H9 (cell line): ENCODE data around the gene COPB1. TPM values are rescaled to one million over a fixed set of nuclear protein-coding genes. Genes with fewer than 3 reads are reported as not detected.

Experiments used
- DNase-seq: peaks from one replicate; pipeline ENCODE4 v3.0.0-alpha.2; 2017
- H2AFZ ChIP-seq: one replicate; pipeline ENCODE4 v1.6.1; 2013; ENCODE audit warnings: mild to moderate bottlenecking, low read length, control low read depth, moderate library complexity
- H2AK5ac ChIP-seq: 2 replicates; pipeline ENCODE4 v1.6.1; 2013; ENCODE audit warnings: low read length, control low read depth, mixed read lengths; ENCODE audit not compliant: insufficient read length
- H2BK120ac ChIP-seq: one replicate; pipeline ENCODE4 v1.6.1; 2013; ENCODE audit warnings: low read depth, mild to moderate bottlenecking, low read length, control low read depth, inconsistent platforms; ENCODE audit not compliant: poor library complexity, severe bottlenecking
- H2BK12ac ChIP-seq: 2 replicates; pipeline ENCODE4 v1.6.1; 2013; ENCODE audit warnings: low read length, control low read depth, mixed read lengths, low read depth; ENCODE audit not compliant: insufficient read length
- H2BK15ac ChIP-seq: 2 replicates; pipeline ENCODE4 v1.6.1; 2013; ENCODE audit warnings: low read depth, low read length, control low read depth
- H2BK20ac ChIP-seq: one replicate; pipeline ENCODE4 v1.6.1; 2013; ENCODE audit warnings: low read depth, mild to moderate bottlenecking, low read length, control low read depth, inconsistent platforms; ENCODE audit not compliant: poor library complexity, severe bottlenecking
- H2BK5ac ChIP-seq: 2 replicates; pipeline ENCODE4 v1.6.1; 2013; ENCODE audit warnings: low read length, control low read depth, mixed read lengths; ENCODE audit not compliant: insufficient read length
- H3K14ac ChIP-seq: 2 replicates; pipeline ENCODE4 v1.6.1; 2013; ENCODE audit warnings: low read length, control low read depth; ENCODE audit not compliant: insufficient read depth
- H3K18ac ChIP-seq: 2 replicates; pipeline ENCODE4 v1.6.1; 2013; ENCODE audit warnings: low read depth, mild to moderate bottlenecking, mixed read lengths, low read length, control low read depth; ENCODE audit not compliant: insufficient read length
- H3K23ac ChIP-seq: 2 replicates; pipeline ENCODE4 v1.6.1; 2013; ENCODE audit warnings: low read length, control low read depth, mixed read lengths, low read depth; ENCODE audit not compliant: insufficient read length
- H3K23me2 ChIP-seq: 2 replicates; pipeline ENCODE4 v1.6.1; 2013; ENCODE audit warnings: low read depth, mild to moderate bottlenecking, mixed read lengths, low read length, control low read depth; ENCODE audit not compliant: insufficient read length, poor library complexity, severe bottlenecking
- H3K27ac ChIP-seq: 2 replicates; pipeline ENCODE4 v1.5.1; 2013; ENCODE audit warnings: low read length, control low read depth, mixed read lengths, low read depth; ENCODE audit not compliant: insufficient read length
- H3K27me3 ChIP-seq: 2 replicates; pipeline ENCODE4 v1.6.1; 2013; ENCODE audit warnings: low read length, control low read depth, inconsistent platforms; ENCODE audit not compliant: insufficient read depth
- H3K4ac ChIP-seq: 2 replicates; pipeline ENCODE4 v1.6.1; 2013; ENCODE audit warnings: low read depth, mild to moderate bottlenecking, control low read depth, inconsistent platforms, low read length, moderate library complexity
- H3K4me1 ChIP-seq: 2 replicates; pipeline ENCODE4 v1.6.1; 2013; ENCODE audit warnings: low read length, control low read depth, inconsistent platforms; ENCODE audit not compliant: insufficient read depth
- H3K4me2 ChIP-seq: 2 replicates; pipeline ENCODE4 v1.6.1; 2013; ENCODE audit warnings: low read length, control low read depth, mixed read lengths; ENCODE audit not compliant: insufficient read length, insufficient read depth
- H3K56ac ChIP-seq: 2 replicates; pipeline ENCODE4 v1.6.1; 2013; ENCODE audit warnings: low read depth, mild to moderate bottlenecking, mixed read lengths, low read length, control low read depth; ENCODE audit not compliant: insufficient read length
- H3K79me1 ChIP-seq: 2 replicates; pipeline ENCODE4 v1.6.1; 2013; ENCODE audit warnings: low read depth, mild to moderate bottlenecking, moderate library complexity, low read length, control low read depth, inconsistent platforms; ENCODE audit not compliant: insufficient read depth, poor library complexity, severe bottlenecking
- H3K79me2 ChIP-seq: 2 replicates; pipeline ENCODE4 v1.6.1; 2013; ENCODE audit warnings: low read length, control low read depth, inconsistent platforms; ENCODE audit not compliant: insufficient read depth
- H3K9ac ChIP-seq: 2 replicates; pipeline ENCODE4 v1.6.1; 2013; ENCODE audit warnings: low read length, control low read depth, mixed read lengths; ENCODE audit not compliant: insufficient read length; ENCODE audit errors: extremely low read depth
- H3K9me3 ChIP-seq: one replicate; pipeline ENCODE4 v1.6.1; 2013; ENCODE audit warnings: low read depth, low read length, inconsistent platforms; ENCODE audit not compliant: control insufficient read depth
- H3T11ph ChIP-seq: one replicate; pipeline ENCODE4 v1.6.1; 2013; ENCODE audit warnings: mild to moderate bottlenecking, low read length, control low read depth, inconsistent platforms
- H4K20me1 ChIP-seq: one replicate; pipeline ENCODE4 v1.6.1; 2013; ENCODE audit not compliant: control insufficient read depth, insufficient read length, insufficient read depth
- H4K5ac ChIP-seq: 2 replicates; pipeline ENCODE4 v1.6.1; 2013; ENCODE audit warnings: low read depth, mild to moderate bottlenecking, mixed read lengths, low read length, control low read depth; ENCODE audit not compliant: insufficient read length
- H4K8ac ChIP-seq: replicated peaks from 2 replicates; pipeline ENCODE4 v1.6.1; 2013; ENCODE audit warnings: low read length, control low read depth, mixed read lengths, low read depth; ENCODE audit not compliant: insufficient read length
- H4K91ac ChIP-seq: 2 replicates; pipeline ENCODE4 v1.6.1; 2013; ENCODE audit warnings: low read depth, mild to moderate bottlenecking, moderate library complexity, mixed read lengths, low read length, control low read depth; ENCODE audit not compliant: insufficient read length
- H3K27ac Mint-ChIP-seq, 3 experiments: 2 replicates in 2 of 3; 3 replicates in 1 of 3; pipeline ENCODE4 v1.8.0; 2020 to 2021; ENCODE audit warnings: mixed read lengths in 3 of 3, mild to moderate bottlenecking in 1 of 3, moderate library complexity in 1 of 3
- H3K27me3 Mint-ChIP-seq: 2 replicates; pipeline ENCODE4 v1.8.0; 2021; ENCODE audit warnings: low read depth, mild to moderate bottlenecking, moderate library complexity, mixed read lengths
- H3K36me3 Mint-ChIP-seq, 3 experiments: 2 replicates in 2 of 3; 3 replicates in 1 of 3; pipeline ENCODE4 v1.8.0; 2020 to 2021; ENCODE audit warnings: low read depth in 3 of 3, mixed read lengths in 3 of 3; ENCODE audit not compliant: insufficient read depth in 1 of 3
- H3K4me1 Mint-ChIP-seq, 2 experiments: 2 replicates each; pipeline ENCODE4 v1.8.0; 2020; ENCODE audit warnings: mixed read lengths in 2 of 2
- H3K4me3 Mint-ChIP-seq, 2 experiments: 2 replicates in 1 of 2; 3 replicates in 1 of 2; pipeline ENCODE4 v1.8.0; 2020 to 2021; ENCODE audit warnings: mild to moderate bottlenecking in 2 of 2, mixed read lengths in 2 of 2, moderate library complexity in 1 of 2
- H3K9me3 Mint-ChIP-seq, 2 experiments: 2 replicates in 1 of 2; 3 replicates in 1 of 2; pipeline ENCODE4 v1.8.0; 2020; ENCODE audit warnings: mild to moderate bottlenecking in 2 of 2, mixed read lengths in 2 of 2, moderate library complexity in 1 of 2
- CTCF ChIP-seq: fragments of 200-600 bp; sonication (generic); conservative IDR thresholded peaks from 3 replicates; pipeline ENCODE4 v1.8.0; 2021; ENCODE audit warnings: antibody characterized with exemption, mild to moderate bottlenecking
- WGBS: extraction: QIAGEN DNeasy Blood & Tissue Kit; methylation state at CpG from one replicate; pipeline ENCODE4 v1.1.7; 2013; ENCODE audit warnings: missing lambda C conversion rate, low lambda C conversion rate, mixed read lengths; ENCODE audit not compliant: insufficient read length; ENCODE audit errors: extremely low coverage; 5-methylcytosine and 5-hydroxymethylcytosine counted together
- total RNA-seq: library from RNA; stranded (reverse); gene quantifications from 2 replicates; pipeline ENCODE4 v1.2.1, GENCODE V29; 2021

The COPB1 gene
- total RNA-seq, 1 experiment from 2014 or later = 71.6 TPM

GRCh38 chr11:14409891-14410290, 89.7 kb downstream of the COPB1 start:
- Mint-ChIP-seq H3K27ac (no peak overlapping the region; a peak in 1 of 7 replicates), H3K27me3 (no peaks in the 10 kb centered on the region; the same call in 1 of the 2 replicates), H3K4me3 (no peak overlapping the region), H3K36me3 (no peaks in the 10 kb centered on the region), H3K4me1 (peaks cover 60 to 65% of the 10 kb centered on the region in 2 experiments), H3K9me3 (no peaks in the 10 kb centered on the region)
- no peaks in the 10 kb centered on the region for H4K20me1 ChIP-seq
- H2BK12ac ChIP-seq = no peak overlapping the region
- H2BK120ac ChIP-seq = no peak overlapping the region
- no peaks in the 10 kb centered on the region for H3K23me2 ChIP-seq
- no peaks in the 10 kb centered on the region for H3K79me1 ChIP-seq
- H3K4me2 ChIP-seq = no peak overlapping the region
- H3K56ac ChIP-seq = no peak overlapping the region
- no peak overlapping the region for H4K5ac ChIP-seq
- H3K79me2 ChIP-seq = no peaks in the 10 kb centered on the region
- no peak overlapping the region for H3K18ac ChIP-seq
- no peak overlapping the region for H3K9ac ChIP-seq
- no peak overlapping the region for H3T11ph ChIP-seq
- no peak overlapping the region for H3K4ac ChIP-seq
- H4K8ac ChIP-seq = no peak overlapping the region
- H2BK5ac ChIP-seq = no peak overlapping the region
- no peak overlapping the region for H3K14ac ChIP-seq
- DNase-seq = no peak
- no peak for TF ChIP-seq CTCF
- no peak overlapping the region for H3K27ac ChIP-seq
- no peaks in the 10 kb centered on the region for H3K27me3 ChIP-seq
- H3K9me3 ChIP-seq = no peaks in the 10 kb centered on the region
- H3K23ac ChIP-seq = no peak overlapping the region
- H4K91ac ChIP-seq = no peak overlapping the region
- no peak overlapping the region for H2AFZ ChIP-seq
- WGBS = no CpG with 5 or more reads among the region's 3 CpGs
- H2BK20ac ChIP-seq = no peak overlapping the region
- peaks cover 10% of the 10 kb centered on the region; the same call in 1 of the 2 replicates for H3K4me1 ChIP-seq
- no peak overlapping the region for H2AK5ac ChIP-seq
- no peak overlapping the region for H2BK15ac ChIP-seq
